H1 (cell line): ENCODE measurements around the gene TBX4. TPM values are rescaled to one million over a fixed set of nuclear protein-coding genes. Genes with fewer than 3 reads are reported as not detected.
"Not testable (repeated sequence)": the region's sequence is repeated elsewhere in the genome, so short reads cannot be mapped to it uniquely, and the experiment has no call there.

Experiments used
- CTCF ChIA-PET: fragments of 300-600 bp; sonication (Branson Sonifier 250); formaldehyde crosslinking; loops from one replicate; lab custom pipeline; 2021; ENCODE audit not compliant: partially characterized antibody; lab: Charles Lee
- POLR2A ChIA-PET: fragments of 300-600 bp; sonication (Branson Sonifier 250); formaldehyde crosslinking; loops from one replicate; lab custom pipeline; 2021; ENCODE audit warnings: inconsistent platforms; ENCODE audit not compliant: partially characterized antibody; lab: Charles Lee
- DNase-seq, 2 experiments: peaks; one replicate each; pipeline versions ENCODE4 v3.0.0 to v3.0.0-alpha.2; 2010 to 2022; ENCODE audit warnings: low spot score in 2 of 2, low read depth in 1 of 2, mixed read lengths in 1 of 2
- FAIRE-seq: peaks from 2 replicates; lab custom pipeline; 2011; peaks lifted over from hg19 to GRCh38; lab: Jason Lieb, UNC
- H2AFZ ChIP-seq: 2 replicates; pipeline ENCODE4 v1.8.1; 2012; ENCODE audit warnings: low read length, inconsistent platforms
- H2AK5ac ChIP-seq: 2 replicates; pipeline ENCODE4 v1.6.1; 2013; ENCODE audit warnings: low read depth, low read length
- H2BK120ac ChIP-seq: replicated peaks from 2 replicates; pipeline ENCODE3; 2013; ENCODE audit warnings: low read depth, low read length, inconsistent platforms
- H2BK12ac ChIP-seq: 2 replicates; pipeline ENCODE4 v1.6.1; 2013; ENCODE audit warnings: low read depth, low read length
- H2BK15ac ChIP-seq: 2 replicates; pipeline ENCODE4 v1.6.1; 2013; ENCODE audit warnings: low read length
- H2BK20ac ChIP-seq: 2 replicates; pipeline ENCODE4 v1.6.1; 2013; ENCODE audit warnings: low read length
- H2BK5ac ChIP-seq: 2 replicates; pipeline ENCODE4 v1.6.1; 2013; ENCODE audit warnings: low read depth, low read length
- H3K14ac ChIP-seq: 2 replicates; pipeline ENCODE4 v1.6.1; 2013; ENCODE audit warnings: inconsistent platforms; ENCODE audit not compliant: insufficient read length
- H3K18ac ChIP-seq: 2 replicates; pipeline ENCODE4 v1.6.1; 2013; ENCODE audit warnings: low read length; ENCODE audit errors: extremely low read depth
- H3K23ac ChIP-seq: 2 replicates; pipeline ENCODE4 v1.6.1; 2013; ENCODE audit warnings: inconsistent platforms; ENCODE audit not compliant: insufficient read length
- H3K23me2 ChIP-seq: 2 replicates; pipeline ENCODE4 v1.6.1; 2013; ENCODE audit warnings: low read depth, low read length
- H3K27ac ChIP-seq: 2 replicates; pipeline ENCODE4 v1.6.1; 2011; ENCODE audit warnings: low read depth, low read length, inconsistent platforms
- H3K27me3 ChIP-seq, 4 experiments: replicated peaks in 1 of 4; 1 replicate in 1 of 4; 2 replicates in 3 of 4; pipeline versions ENCODE4 v1.6.1 to v1.8.1; 2011 to 2013; ENCODE audit warnings: low read length in 3 of 4, mild to moderate bottlenecking in 3 of 4, inconsistent platforms in 2 of 4, mixed read lengths in 2 of 4, moderate library complexity in 1 of 4; ENCODE audit not compliant: control insufficient read depth in 3 of 4, insufficient read depth in 3 of 4; ENCODE audit errors: extremely low read depth in 1 of 4
- H3K36me3 ChIP-seq, 4 experiments: 2 replicates each; pipeline versions ENCODE4 v1.6.1 to v1.8.1; 2011 to 2013; ENCODE audit warnings: mild to moderate bottlenecking in 4 of 4, low read length in 3 of 4, moderate library complexity in 2 of 4, control low read depth in 1 of 4, inconsistent platforms in 1 of 4; ENCODE audit not compliant: insufficient read depth in 4 of 4, control insufficient read depth in 2 of 4
- H3K4ac ChIP-seq: replicated peaks from 2 replicates; pipeline ENCODE3; 2013; ENCODE audit warnings: low read length, low read depth, mixed read lengths, inconsistent platforms; ENCODE audit not compliant: insufficient read length
- H3K4me1 ChIP-seq, 4 experiments: replicated peaks in 1 of 4; 1 replicate in 1 of 4; 2 replicates in 3 of 4; pipeline versions ENCODE4 v1.6.1 to v1.8.1; 2011 to 2013; ENCODE audit warnings: low read length in 3 of 4, inconsistent platforms in 2 of 4, mixed read lengths in 1 of 4; ENCODE audit not compliant: insufficient read depth in 4 of 4, control insufficient read depth in 3 of 4
- H3K4me2 ChIP-seq, 2 experiments: 2 replicates each; pipeline versions ENCODE4 v1.6.1 to v1.8.1; 2011 to 2013; ENCODE audit warnings: low read depth in 2 of 2, low read length in 2 of 2, control low read depth in 1 of 2, inconsistent platforms in 1 of 2, mild to moderate bottlenecking in 1 of 2; ENCODE audit not compliant: insufficient read depth in 1 of 2
- H3K4me3 ChIP-seq, 4 experiments: fragments of 200-600, 300-600 bp in 1 of 4; sonication (generic), shearing (Covaris generic), sonication (Bioruptor Twin) in 1 of 4; 2 replicates each; pipeline versions ENCODE4 v1.5.1 to v1.8.1; 2011 to 2016; ENCODE audit warnings: low read length in 4 of 4, low read depth in 3 of 4, control low read depth in 2 of 4, inconsistent platforms in 2 of 4, mild to moderate bottlenecking in 2 of 4, mixed read lengths in 1 of 4, moderate library complexity in 1 of 4; ENCODE audit not compliant: insufficient read depth in 2 of 4; ENCODE audit errors: extremely low read depth in 1 of 4
- H3K56ac ChIP-seq: replicated peaks from 2 replicates; pipeline ENCODE3; 2013; ENCODE audit warnings: low read depth, mild to moderate bottlenecking, mixed read lengths, low read length, inconsistent platforms; ENCODE audit not compliant: insufficient read length
- H3K79me1 ChIP-seq: 2 replicates; pipeline ENCODE4 v1.6.1; 2013; ENCODE audit warnings: low read depth, low read length, control low read depth
- H3K79me2 ChIP-seq, 2 experiments: 2 replicates each; pipeline versions ENCODE4 v1.6.1 to v1.8.1; 2012 to 2013; ENCODE audit warnings: low read length in 2 of 2, mild to moderate bottlenecking in 2 of 2, inconsistent platforms in 1 of 2; ENCODE audit not compliant: insufficient read depth in 2 of 2, control insufficient read depth in 1 of 2
- H3K9ac ChIP-seq, 4 experiments: replicated peaks in 1 of 4; 1 replicate in 1 of 4; 2 replicates in 3 of 4; pipeline versions ENCODE4 v1.6.1 to v1.8.1; 2011 to 2013; ENCODE audit warnings: low read depth in 3 of 4, low read length in 3 of 4, control low read depth in 2 of 4, mild to moderate bottlenecking in 2 of 4, moderate library complexity in 2 of 4, inconsistent platforms in 1 of 4; ENCODE audit errors: extremely low read depth in 1 of 4
- H3K9me3 ChIP-seq, 2 experiments: 2 replicates each; pipeline versions ENCODE4 v1.6.1 to v1.8.1; 2012 to 2013; ENCODE audit warnings: mild to moderate bottlenecking in 2 of 2, moderate library complexity in 2 of 2, control low read depth in 1 of 2, inconsistent platforms in 1 of 2, low read depth in 1 of 2, low read length in 1 of 2, mixed read lengths in 1 of 2; ENCODE audit not compliant: insufficient read depth in 2 of 2
- H4K20me1 ChIP-seq, 2 experiments: replicated peaks in 1 of 2; 2 replicates each; pipeline versions ENCODE3 to v1.8.1; 2011 to 2013; ENCODE audit warnings: inconsistent platforms in 2 of 2, low read length in 2 of 2, mild to moderate bottlenecking in 1 of 2; ENCODE audit not compliant: insufficient read depth in 2 of 2, control insufficient read depth in 1 of 2
- H4K5ac ChIP-seq: 2 replicates; pipeline ENCODE4 v1.6.1; 2013; ENCODE audit warnings: low read length, low read depth, mixed read lengths, inconsistent platforms; ENCODE audit not compliant: insufficient read length
- H4K8ac ChIP-seq: 2 replicates; pipeline ENCODE4 v1.8.0; 2013; ENCODE audit warnings: mild to moderate bottlenecking, moderate library complexity, low read length, inconsistent platforms; ENCODE audit not compliant: insufficient read depth; ENCODE audit errors: extremely low read depth
- H4K91ac ChIP-seq: replicated peaks from 2 replicates; pipeline ENCODE3; 2013; ENCODE audit warnings: low read length, mixed read lengths, inconsistent platforms; ENCODE audit not compliant: insufficient read length
- WGBS, 2 experiments: shearing (Covaris generic) in 1 of 2; methylation state at CpG; one replicate each; pipeline versions ENCODE4 v1.1.6 to v1.1.7; 2013 to 2015; ENCODE audit warnings: low lambda C conversion rate in 2 of 2, mixed read lengths in 2 of 2, inconsistent platforms in 1 of 2, low coverage in 1 of 2, missing lambda C conversion rate in 1 of 2; ENCODE audit not compliant: insufficient replicate concordance in 2 of 2, insufficient coverage in 1 of 2, insufficient read length in 1 of 2; ENCODE audit errors: extremely low coverage in 1 of 2, missing lambda C conversion rate in 1 of 2; 5-methylcytosine and 5-hydroxymethylcytosine counted together
- polyA plus RNA-seq, 7 experiments: library from polyadenylated mRNA; depleted of rRNA in 3 of 7; stranded (reverse) in 5 of 7; unstranded in 2 of 7; fragments of >200 nt in 5 of 7; fragments of 200-250 nt in 2 of 7; gene quantifications; 1 replicate in 5 of 7; 2 replicates in 1 of 7; 4 replicates in 1 of 7; pipeline versions ENCODE4 v1.2.1 to v1.2.3, GENCODE V29; 2011 to 2013; ENCODE audit warnings: missing spikeins in 2 of 7, mixed read lengths in 2 of 7
- total RNA-seq: library from RNA; stranded (reverse); fragmentation: NEBNext Ultra II Directional; extraction: Animal tissue kit (Norgen Biotek cat#: 25700); gene quantifications from 2 replicates; pipeline ENCODE4 v1.2.1, GENCODE V29; 2021

Gene TBX4
- total and polyA plus RNA-seq, 2 of the 8 experiments (the other 6 are each of a cell fraction or from before 2014, with no cell fraction given), result 0.02 TPM; not detected in 1

DNA sequence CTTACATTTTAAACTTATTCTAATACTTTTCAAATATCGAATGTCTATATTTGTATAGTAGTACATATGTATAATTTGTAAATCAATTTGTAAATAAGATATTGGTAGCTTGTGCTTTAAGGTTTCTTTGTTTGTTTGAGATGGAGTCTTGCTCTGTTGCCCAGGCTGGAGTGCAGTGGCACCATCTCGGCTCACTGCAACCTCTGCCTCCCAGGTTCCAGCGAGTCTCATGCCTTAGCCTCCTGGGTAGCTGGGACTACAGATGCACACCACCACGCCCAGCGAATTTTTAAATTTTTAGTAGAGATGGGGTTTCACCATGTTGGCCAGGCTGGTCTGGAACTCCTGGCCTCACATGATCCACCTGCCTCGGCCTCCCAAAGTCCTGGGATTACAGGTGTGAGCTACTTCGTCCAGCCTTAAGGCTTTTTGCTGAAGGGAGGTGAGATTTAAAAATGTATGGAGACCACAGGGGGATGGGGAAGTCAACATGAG, 41.7 kb downstream of the TBX4 start:
- DNase-seq, H3K56ac ChIP-seq, H3K27ac ChIP-seq, H2BK5ac ChIP-seq, H2BK20ac ChIP-seq, H3K23me2 ChIP-seq, H3K18ac ChIP-seq, H3K9ac ChIP-seq, H4K8ac ChIP-seq, H4K5ac ChIP-seq, H2BK120ac ChIP-seq, H2BK12ac ChIP-seq, H2BK15ac ChIP-seq, H2AK5ac ChIP-seq, H3K79me1 ChIP-seq, H3K27me3 ChIP-seq, H3K23ac ChIP-seq, H3K4me1 ChIP-seq, H3K9me3 ChIP-seq, H3K79me2 ChIP-seq, H4K20me1 ChIP-seq, FAIRE-seq, H3K36me3 ChIP-seq, H3K4me2 ChIP-seq, H4K91ac ChIP-seq, H3K4ac ChIP-seq, H3K4me3 ChIP-seq, H3K14ac ChIP-seq, H2AFZ ChIP-seq: not testable (repeated sequence)
- CTCF ChIA-PET, result interaction anchor here (0.6 to 5.7 kb wide), 6 partner anchors 12 to 69 kb away, joined by 3 to 34 read pairs (median 6); no protein-coding TSS in a partner anchor
- POLR2A ChIA-PET, result interaction anchor here (1.4 kb wide), 1 partner anchor 19 kb away, joined by 5 read pairs; no protein-coding TSS in a partner anchor
- WGBS, 2 experiments, result 88% methylated on average over 7 of the region's 7 CpGs; no CpG with 5 or more reads in 1 of the 2 experiments
